22Rv1 (cell line): ENCODE results near the gene NFIX.

Experiments used
- ZFX ChIP-seq: fragments of 450-650 bp; IDR thresholded peaks from 2 replicates; pipeline ENCODE4 v1.6.1; 2017; ENCODE audit warnings: antibody characterized with exemption, borderline replicate concordance
- TF ChIP-seq, protein P1 (sequence below): fragments of 450-650 bp; IDR thresholded peaks from 2 replicates; pipeline ENCODE4 v1.5.1; 2017; ENCODE audit warnings: mild to moderate bottlenecking

DNA sequence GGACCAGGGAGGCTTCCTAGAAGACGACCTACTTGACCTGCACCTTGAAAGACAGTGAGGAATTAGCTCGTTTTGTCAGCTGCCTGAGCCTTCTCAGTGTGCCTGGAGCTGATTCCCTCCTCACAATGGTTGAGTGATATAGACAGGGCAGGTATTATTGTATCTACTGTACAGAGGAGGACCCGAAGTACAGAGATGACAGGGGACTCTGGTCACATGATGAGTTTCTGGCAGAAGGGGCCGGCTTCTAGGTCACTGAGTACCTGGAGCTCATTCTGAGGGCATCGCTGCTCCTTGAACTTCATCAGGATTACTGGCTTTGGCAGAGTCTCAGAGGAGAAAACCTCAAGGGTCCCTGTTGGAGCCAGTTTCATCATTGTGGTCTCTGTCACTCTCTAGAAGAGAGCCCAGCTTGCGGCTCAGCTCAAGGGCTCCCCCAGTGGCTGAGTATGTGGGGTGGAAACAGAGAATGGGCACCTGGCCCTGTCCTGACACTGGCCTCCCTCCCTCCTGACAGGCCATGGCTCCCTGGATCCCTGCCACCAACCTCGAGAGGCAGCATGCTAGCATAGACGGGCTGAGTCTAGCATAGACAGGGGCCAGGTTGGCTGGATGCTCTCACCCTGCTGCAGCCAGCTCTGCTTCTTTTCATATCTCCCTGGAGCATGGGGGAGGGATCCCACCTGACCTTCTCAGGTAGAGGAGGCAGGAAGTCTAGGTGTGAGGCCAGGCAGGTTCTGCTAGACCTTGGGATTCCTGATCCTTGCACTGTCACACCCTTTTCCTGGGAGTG is 38.7 kb downstream of the NFIX start:
- TF ChIP-seq, protein P1, sequence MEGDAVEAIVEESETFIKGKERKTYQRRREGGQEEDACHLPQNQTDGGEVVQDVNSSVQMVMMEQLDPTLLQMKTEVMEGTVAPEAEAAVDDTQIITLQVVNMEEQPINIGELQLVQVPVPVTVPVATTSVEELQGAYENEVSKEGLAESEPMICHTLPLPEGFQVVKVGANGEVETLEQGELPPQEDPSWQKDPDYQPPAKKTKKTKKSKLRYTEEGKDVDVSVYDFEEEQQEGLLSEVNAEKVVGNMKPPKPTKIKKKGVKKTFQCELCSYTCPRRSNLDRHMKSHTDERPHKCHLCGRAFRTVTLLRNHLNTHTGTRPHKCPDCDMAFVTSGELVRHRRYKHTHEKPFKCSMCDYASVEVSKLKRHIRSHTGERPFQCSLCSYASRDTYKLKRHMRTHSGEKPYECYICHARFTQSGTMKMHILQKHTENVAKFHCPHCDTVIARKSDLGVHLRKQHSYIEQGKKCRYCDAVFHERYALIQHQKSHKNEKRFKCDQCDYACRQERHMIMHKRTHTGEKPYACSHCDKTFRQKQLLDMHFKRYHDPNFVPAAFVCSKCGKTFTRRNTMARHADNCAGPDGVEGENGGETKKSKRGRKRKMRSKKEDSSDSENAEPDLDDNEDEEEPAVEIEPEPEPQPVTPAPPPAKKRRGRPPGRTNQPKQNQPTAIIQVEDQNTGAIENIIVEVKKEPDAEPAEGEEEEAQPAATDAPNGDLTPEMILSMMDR, result peak; percentile 90
- no peak for TF ChIP-seq ZFX
